NOMO-1 treated with DMSO at 0.1 percent for 48 hours (cell line): Measurements from ENCODE around the gene AP4B1.
"Not testable (repeated sequence)": the region's sequence is repeated elsewhere in the genome, so short reads cannot be mapped to it uniquely, and the experiment has no call there.

ENCODE experiments used
- DNase-seq: peaks from one replicate; lab custom pipeline; 2025; ENCODE audit not compliant: unreplicated experiment; lab: John Stamatoyannopoulos, UW

The AP4B1 gene

DNA sequence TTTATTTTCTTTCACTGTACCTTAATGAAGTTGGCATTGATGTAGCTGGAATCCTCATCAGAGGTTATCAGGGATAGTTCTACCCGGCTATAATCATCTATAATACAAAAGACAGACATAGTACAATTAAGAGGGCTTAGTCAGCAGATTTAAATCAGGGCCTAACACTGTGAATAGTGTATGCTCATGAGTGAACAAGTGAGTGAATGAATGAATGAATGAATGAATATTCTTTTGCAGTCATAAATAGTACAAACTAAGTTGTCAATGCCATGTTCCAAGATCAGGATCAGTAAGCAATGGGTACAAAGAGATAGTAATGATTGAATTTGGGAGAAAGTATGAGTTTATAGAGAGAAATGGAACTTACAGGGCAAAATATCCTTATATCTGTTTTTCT is 45.6 kb downstream of the AP4B1 start:
- no peak for DNase-seq

DNA sequence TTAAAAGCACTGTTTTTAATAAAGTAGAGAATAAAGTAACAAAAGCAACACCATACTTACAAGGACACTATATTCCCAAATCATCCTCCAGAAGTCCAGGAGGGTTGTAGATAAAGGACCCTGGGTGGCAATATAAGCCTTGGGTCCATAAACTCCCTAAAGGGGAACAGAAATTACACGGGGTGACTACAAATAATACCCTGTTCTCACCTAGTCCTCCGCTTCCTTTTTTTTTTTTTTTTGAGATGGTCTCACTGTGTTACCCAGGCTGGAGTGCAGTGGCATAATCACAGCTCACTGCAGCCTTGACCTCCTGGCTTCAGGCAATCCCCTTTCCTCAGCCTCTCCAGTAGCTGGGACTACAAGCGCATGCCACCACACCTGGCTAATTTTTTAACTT is 46.2 kb downstream of the AP4B1 start:
- DNase-seq = peak; percentile 66

DNA sequence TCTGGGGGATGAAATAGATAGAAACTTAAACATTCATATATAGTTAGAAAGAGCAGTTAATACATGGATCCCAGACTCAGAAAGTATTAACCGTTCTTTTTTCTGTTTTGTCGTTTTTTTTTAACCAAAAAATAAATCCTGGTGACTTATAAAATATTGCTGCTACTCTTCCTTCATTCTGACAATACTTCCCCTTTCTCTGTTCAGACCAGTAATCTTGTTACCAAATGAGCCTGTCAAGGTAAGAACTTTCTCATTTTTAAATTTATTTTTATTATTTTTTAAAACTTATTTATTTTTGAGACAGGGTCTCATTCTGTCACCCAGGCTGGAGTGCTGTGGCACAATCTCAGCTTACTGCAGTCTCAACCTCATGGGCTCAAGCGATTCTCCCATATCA is 46.8 kb downstream of the AP4B1 start:
- DNase-seq = peak; percentile 71

DNA sequence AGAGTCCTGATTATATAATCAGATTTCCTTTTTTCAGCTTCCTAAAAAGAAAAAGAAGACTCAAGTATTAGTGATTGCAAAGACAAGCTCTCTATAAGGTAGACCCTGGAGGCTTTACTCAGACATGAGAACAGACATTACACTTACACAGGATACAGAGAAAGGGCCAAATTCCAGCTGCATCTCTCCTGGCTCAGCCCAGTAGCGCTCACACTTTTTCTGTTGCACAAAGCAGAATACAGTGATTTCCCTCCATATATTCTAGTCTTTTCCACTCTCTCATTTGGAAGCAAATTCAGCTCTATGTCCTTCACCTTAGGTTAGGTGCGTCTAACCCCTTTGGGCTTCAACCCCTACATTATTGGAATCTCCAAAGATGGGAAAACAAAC is 48.2 kb downstream of the AP4B1 start:
- DNase-seq = no peak

DNA sequence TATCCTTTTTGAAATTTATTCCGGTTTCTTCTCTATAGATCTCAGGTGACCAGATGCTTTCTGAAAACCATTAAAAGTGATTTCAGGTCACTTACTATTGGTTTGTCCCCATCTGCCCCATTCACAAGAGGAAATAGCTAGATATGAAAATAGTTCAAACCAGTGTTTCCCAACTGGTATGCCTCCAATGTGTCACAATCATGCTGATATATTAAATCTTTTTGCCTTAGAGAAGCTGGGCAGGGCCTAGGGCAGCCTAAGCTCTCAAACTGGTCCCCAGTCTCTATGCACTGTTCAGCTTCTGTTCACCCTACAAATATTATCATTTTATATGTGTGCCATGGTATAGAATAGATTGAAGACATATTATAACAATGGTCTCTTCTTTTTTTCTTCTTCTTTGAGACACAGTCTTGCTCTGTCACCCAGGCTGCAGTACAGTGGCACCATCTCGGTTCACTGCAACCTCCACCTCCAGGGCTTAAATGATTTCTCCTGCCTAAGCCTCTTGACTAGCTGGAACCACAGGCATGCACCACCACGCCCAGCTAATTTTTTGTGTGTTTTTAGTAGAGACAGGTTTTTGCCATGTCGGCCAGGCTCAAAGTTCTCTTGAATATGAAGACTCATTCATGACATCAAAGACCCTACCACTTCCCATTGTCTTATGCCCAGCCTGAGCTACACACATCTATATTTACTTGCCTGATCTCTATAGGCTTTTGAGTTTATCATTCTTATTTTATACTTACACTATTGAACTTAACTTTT is 48.8 kb downstream of the AP4B1 start:
- peak; percentile 79 for DNase-seq

DNA sequence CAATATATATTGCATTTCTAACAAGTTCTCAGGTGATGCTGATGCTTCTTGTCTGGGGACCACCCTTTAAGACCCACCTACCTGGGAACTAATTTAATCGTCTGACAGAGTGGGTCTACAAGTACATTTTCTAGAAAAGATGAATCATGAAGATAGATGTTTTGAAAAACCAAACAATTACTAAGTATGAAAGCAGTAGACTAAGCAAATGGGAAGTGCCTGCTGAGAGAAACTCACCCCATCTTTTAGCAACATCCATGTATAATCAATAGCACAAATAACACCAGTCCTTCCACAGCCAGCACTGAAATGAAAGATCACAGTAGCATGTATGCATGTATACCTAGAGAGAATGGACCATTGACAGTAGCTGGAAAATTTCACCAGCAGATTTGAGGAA is 50.4 kb downstream of the AP4B1 start:
- DNase-seq = no peak

DNA sequence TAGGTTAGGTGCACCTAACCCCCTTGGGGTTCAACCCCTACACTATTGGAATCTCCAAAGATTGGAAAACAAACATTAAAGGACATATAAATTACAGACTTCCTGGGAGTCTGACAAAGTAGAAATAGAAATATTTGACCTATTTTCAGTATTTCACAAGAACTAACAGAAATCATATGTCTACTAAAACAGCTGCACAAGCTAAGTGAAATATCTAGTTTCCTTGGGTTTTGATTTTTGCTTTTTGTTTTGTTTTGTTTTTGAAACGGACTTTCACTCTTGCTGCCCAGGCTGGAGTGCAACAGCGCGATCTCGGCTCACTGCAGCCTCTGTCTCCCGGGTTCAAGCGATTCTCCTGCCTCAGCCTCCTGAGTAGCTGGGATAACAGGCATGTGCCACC is 51.9 kb downstream of the AP4B1 start:
- DNase-seq = not testable (repeated sequence)

DNA sequence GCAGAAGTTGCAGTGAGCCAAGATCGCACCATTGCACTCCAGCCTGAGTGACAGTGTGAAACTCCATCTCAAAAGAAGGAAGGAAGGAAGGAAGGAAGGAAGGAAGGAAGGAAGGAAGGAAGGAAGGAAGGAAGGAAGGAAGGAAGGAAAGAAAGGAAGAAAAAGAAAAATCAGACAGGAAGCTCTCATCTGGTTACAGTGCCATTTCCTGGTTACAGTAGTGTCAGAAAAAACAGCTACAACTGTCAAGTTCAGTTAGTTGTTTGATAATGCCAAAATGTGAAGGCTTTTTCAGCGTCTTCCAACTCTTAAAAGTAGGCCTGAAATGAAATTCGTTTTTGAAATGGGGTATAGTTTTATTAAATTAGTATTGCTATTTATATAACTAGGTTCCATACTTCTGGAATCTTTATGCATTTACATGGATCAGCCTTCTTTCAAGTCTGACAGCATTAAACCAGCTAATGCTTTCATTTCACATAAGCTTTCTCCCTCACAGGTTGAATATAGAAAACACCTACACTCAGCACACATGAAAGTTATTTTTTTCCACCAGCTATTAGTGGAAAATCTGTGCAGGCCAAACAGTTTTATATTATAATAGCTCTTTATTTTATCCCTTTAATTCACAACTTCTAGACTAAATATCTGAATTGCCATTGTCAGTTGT is 54.3 kb downstream of the AP4B1 start:
- no peak for DNase-seq

DNA sequence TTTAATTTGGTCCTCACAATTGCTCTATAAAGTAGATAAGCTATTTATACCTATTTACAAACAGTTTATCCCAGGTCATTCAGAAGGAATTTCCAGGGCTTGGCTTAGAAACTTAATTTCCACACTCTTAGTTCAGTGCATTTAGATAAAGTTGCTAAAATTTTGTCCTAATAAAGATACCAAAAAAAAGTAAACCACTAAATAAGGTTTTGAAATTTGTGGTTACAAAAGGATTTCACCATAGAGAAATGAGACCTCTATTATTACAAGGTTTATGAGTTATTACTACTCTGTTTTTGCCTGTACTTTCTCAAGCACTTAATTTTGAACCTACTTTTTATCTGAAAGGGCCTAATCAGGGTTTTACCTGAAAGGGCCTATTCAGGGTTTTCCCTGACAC is 55.5 kb downstream of the AP4B1 start:
- DNase-seq = peak; percentile 77

DNA sequence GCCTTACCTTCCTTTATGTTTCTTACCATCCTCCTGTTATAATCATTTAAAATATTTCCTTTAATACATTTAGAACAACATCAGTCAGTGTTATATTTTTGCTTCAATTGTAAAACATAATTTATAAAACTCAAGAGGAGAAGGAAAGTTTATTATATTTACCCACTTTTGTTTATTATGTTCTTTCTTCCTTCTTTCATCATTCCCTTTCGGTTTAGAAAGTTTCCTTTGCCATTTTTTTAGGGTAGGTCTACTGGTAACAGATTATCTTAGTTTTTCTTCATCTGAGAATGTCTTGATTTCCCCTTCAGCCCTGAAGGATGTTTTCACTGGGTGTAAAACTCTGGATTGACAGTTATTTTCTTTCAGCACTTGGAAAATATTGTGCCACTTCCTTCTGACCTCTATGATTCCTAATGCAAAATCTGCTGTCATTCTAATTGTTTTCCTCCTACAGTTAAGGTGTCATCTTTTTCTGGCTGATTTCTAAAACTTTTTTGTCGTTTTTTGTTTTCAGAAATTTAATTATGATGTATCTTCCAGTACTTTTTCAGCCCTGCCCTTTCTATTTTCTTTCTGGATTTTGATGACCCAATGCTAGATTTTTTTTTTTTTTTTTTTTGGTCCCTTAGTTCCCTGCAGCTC is 58.1 kb downstream of the AP4B1 start:
- DNase-seq = no peak
